ENCODE measurements around the gene ITGB1BP1. TPM values are rescaled to one million over a fixed set of nuclear protein-coding genes. Genes with fewer than 3 reads are reported as not detected.

The ITGB1BP1 gene
- total and polyA plus RNA-seq, 9 of the 15 experiments (the other 6 are each of a cell fraction or from before 2014, with no cell fraction given): 37.8 to 95.3 (median 50.4) TPM

- H3K36me3 ChIP-seq (ENCODE audit: control insufficient read depth, insufficient read depth, low read length): no peaks in the 10 kb centered on the region
- POLR2A ChIA-PET: interaction anchor here (1.3 to 4.7 kb wide), 2 partner anchors 11 to 12 kb away, joined by 5 to 16 read pairs; no protein-coding TSS in a partner anchor
- no peak overlapping the region for H2AFZ ChIP-seq (ENCODE audit: low read depth, low read length)
- H3K4me3 ChIP-seq: no peak overlapping the region
- no peak overlapping the region for H3K4me2 ChIP-seq (ENCODE audit: insufficient read depth, low read length)
- H3K79me2 ChIP-seq (ENCODE audit: control insufficient read depth, insufficient read depth, low read length): no peaks in the 10 kb centered on the region
- peaks cover 2 to 13% of the 10 kb centered on the region in 2 experiments; a peak in 3 of 5 replicates for H3K4me1 ChIP-seq (replicated peaks in 1 of 2; ENCODE audit: control insufficient read depth in 2 of 2, insufficient read depth in 2 of 2, low read length in 2 of 2)
- no peaks in the 10 kb centered on the region for H3K9me1 ChIP-seq (ENCODE audit: control insufficient read depth, insufficient read depth, low read length)
- CTCF ChIA-PET (ENCODE audit: low intra/inter-chr PET ratio): no interaction called here
- 51% methylated on average over 6 of the region's 7 CpGs for WGBS (ENCODE audit: insufficient coverage, low coverage, missing lambda C conversion rate)
- intact Hi-C loops (cut with micrococcal nuclease) (no loop called here), in situ Hi-C loops (cut with MboI) (no loop called here)
- H3K27me3 ChIP-seq (ENCODE audit: control insufficient read depth in 2 of 2, insufficient read depth in 2 of 2, low read length in 2 of 2): no peaks in the 10 kb centered on the region
- no peak overlapping the region for H3K27ac ChIP-seq (ENCODE audit: extremely low read depth, low read depth, low read length)
- ATAC-seq (no peak), DNase-seq (ENCODE audit: extremely low read depth in 1 of 4, low spot score in 3 of 4) (no peak), FAIRE-seq (no peak)
- BruUV-seq (replicated peaks): no TSS peak
- no peaks in the 10 kb centered on the region for H3K9me3 ChIP-seq (replicated peaks; ENCODE audit: control insufficient read depth, insufficient read depth, low read depth, low read length)
- H4K20me1 ChIP-seq (replicated peaks; ENCODE audit: control insufficient read depth, insufficient read depth, low read length): no peaks in the 10 kb centered on the region
- peak overlapping the region in 1 of 2 experiments; percentile 31; a peak in 1 of 4 replicates for H3K9ac ChIP-seq (ENCODE audit: insufficient read depth in 1 of 2, low read depth in 2 of 2, low read length in 2 of 2)
- TF ChIP-seq IRF9 (tag; IDR thresholded peaks at IDR 0.05) (no peak), DNMT1 (IDR thresholded peaks at IDR 0.05) (no peak), BRCA1 (IDR thresholded peaks at IDR 0.05) (no peak), BRCA1 (CRISPR knock-in tag; IDR thresholded peaks at IDR 0.05) (no peak), MAX (CRISPR knock-in tag; IDR thresholded peaks at IDR 0.05) (no peak), ZNF133 (CRISPR knock-in tag; IDR thresholded peaks at IDR 0.05) (no peak), HMGN3 (IDR thresholded peaks at IDR 0.05; ENCODE audit: borderline replicate concordance, extremely low read depth, insufficient read length, low read depth, low read length) (no peak), CEBPG (CRISPR knock-in tag; IDR thresholded peaks at IDR 0.05) (no peak), CEBPG (tag; conservative IDR thresholded peaks at IDR 0.05 in 1 of 2, IDR thresholded peaks at IDR 0.05 in 1 of 2) (no peak), IFI16 (CRISPR knock-in tag; IDR thresholded peaks at IDR 0.05) (no peak), E2F4 (CRISPR knock-in tag; IDR thresholded peaks at IDR 0.05; ENCODE audit: low read depth) (no peak), RREB1 (CRISPR knock-in tag; IDR thresholded peaks at IDR 0.05) (no peak), XRCC5 (IDR thresholded peaks at IDR 0.05; ENCODE audit: low read depth, low read length) (no peak), CREM (IDR thresholded peaks at IDR 0.05; ENCODE audit: low read depth) (no peak), FOXP1 (CRISPR knock-in tag; IDR thresholded peaks at IDR 0.05) (no peak)
These were observed 33.0 kb downstream of the ITGB1BP1 start for GRCh38 chr2:9390151-9390850.
